Upper lobe of left lung (tissue), 6 donors: ENCODE measurements around the gene MMAB. TPM values are rescaled to one million over a fixed set of nuclear protein-coding genes. Genes with fewer than 3 reads are reported as not detected.

ENCODE experiments used
- ATAC-seq, 2 donors: fragments of 200-7000 bp; cut with Tn5 transposase; one replicate each; pipeline ENCODE4 v1.9.1; 2022; ENCODE audit warnings: mild to moderate bottlenecking in 2 of 2, moderate library complexity in 2 of 2; ENCODE audit not compliant: low FRiP score in 2 of 2
- DNase-seq, 2 donors: peaks; one replicate each; pipeline ENCODE4 v3.0.0-alpha.2; 2019 to 2020
- H3K27ac ChIP-seq, 4 donors: fragments of 200-600 bp; sonication (generic); one replicate each; pipeline ENCODE4 v1.5.1; 2016 to 2019
- H3K27me3 ChIP-seq, 4 donors: fragments of 200-600 bp; sonication (generic); one replicate each; pipeline ENCODE4 v1.5.1; 2017 to 2019
- H3K36me3 ChIP-seq, 4 donors: fragments of 200-600 bp; sonication (generic); one replicate each; pipeline ENCODE4 v1.5.1; 2016 to 2019
- H3K4me1 ChIP-seq, 4 donors: fragments of 200-600 bp; sonication (generic); one replicate each; pipeline ENCODE4 v1.5.1; 2018 to 2019
- H3K4me3 ChIP-seq, 4 donors: fragments of 200-600 bp; sonication (generic); one replicate each; pipeline ENCODE4 v1.5.1; 2017 to 2019; ENCODE audit warnings: mild to moderate bottlenecking in 2 of 4, moderate library complexity in 1 of 4
- H3K9me3 ChIP-seq, 4 donors: fragments of 200-600 bp; sonication (generic); one replicate each; pipeline ENCODE4 v1.5.1; 2018 to 2019
- CTCF ChIP-seq, 6 experiments: fragments of 450-650 bp in 4 of 6; fragments of 200-600 bp in 2 of 6; sonication (generic) in 2 of 6; IDR thresholded peaks; one replicate each; pipeline ENCODE4 v1.5.1; 2016 to 2019; ENCODE audit warnings: antibody characterized with exemption in 6 of 6
- EP300 ChIP-seq, 4 donors: sonication (generic); formaldehyde crosslinking; IDR thresholded peaks; one replicate each; pipeline ENCODE4 v1.5.1; 2017; ENCODE audit warnings: antibody characterized with exemption in 4 of 4, control low read depth in 2 of 4
- POLR2A ChIP-seq, 4 donors: fragments of 450-650 bp; IDR thresholded peaks; one replicate each; pipeline ENCODE4 v1.5.1; 2016 to 2017; ENCODE audit warnings: antibody characterized with exemption in 4 of 4, mild to moderate bottlenecking in 2 of 4
- POLR2AphosphoS5 ChIP-seq, 2 donors: sonication (generic); formaldehyde crosslinking; IDR thresholded peaks; one replicate each; pipeline ENCODE4 v1.5.1; 2017; ENCODE audit warnings: antibody characterized with exemption in 2 of 2
- WGBS, 2 donors: methylation state at CpG; one replicate each; pipeline ENCODE4 v1.1.5; 2017 to 2018; 5-methylcytosine and 5-hydroxymethylcytosine counted together
- total RNA-seq, 6 donors: library from RNA; depleted of rRNA in 4 of 6; stranded (reverse); fragments of >200 nt in 4 of 6; gene quantifications; one replicate each; pipeline versions ENCODE4 v1.1.0 to v1.2.1, GENCODE V29; 2016 to 2021
- donor health status: DM: no; HTN: no; CAD: no; lungs with moderate emphysema.
- donor health status: DM: no; HTN: yes; CAD: no; lungs with severe emphysema.

Gene MMAB
- total RNA-seq, 6 donors from 2014 or later: 14.9 to 68.8 (median 39.2) TPM

DNA sequence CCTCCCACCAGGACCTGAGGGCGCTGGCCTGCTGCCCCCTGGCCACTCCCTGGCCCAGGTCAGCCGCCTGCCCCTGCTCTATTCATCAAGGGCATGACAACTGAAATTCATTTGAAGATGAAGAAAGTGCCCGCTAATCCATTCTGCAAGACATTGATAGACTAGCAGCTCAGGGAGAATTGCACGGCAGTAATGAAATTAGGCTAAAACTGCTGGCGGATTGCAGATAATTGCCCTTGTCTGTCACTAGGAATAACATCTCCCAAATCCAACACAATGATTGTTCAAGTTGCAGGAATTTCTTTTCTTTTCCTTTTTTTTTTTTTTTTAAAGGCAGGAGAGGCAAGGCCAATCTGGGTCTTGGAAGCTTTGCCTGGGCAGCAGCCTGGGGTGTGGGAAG lies 44.8 kb upstream of the MMAB start:
- Histone ChIP-seq H3K9me3 (no peaks in the 10 kb centered on the region), H3K27me3 (no peaks in the 10 kb centered on the region), H3K36me3 (no peaks in the 10 kb centered on the region), H3K27ac (no peak overlapping the region), H3K4me1 (no peaks in the 10 kb centered on the region), H3K4me3 (no peak overlapping the region)
- 79 to 88% methylated on average over 5 of the region's 5 CpGs for WGBS, 2 donors
- no peak for DNase-seq
- no peak for ATAC-seq
- no peak for TF ChIP-seq POLR2AphosphoS5 (IDR thresholded peaks at IDR 0.05)
- no peak for TF ChIP-seq EP300 (IDR thresholded peaks at IDR 0.05)
- TF ChIP-seq POLR2A (IDR thresholded peaks at IDR 0.05): no peak
- no peak for TF ChIP-seq CTCF (IDR thresholded peaks at IDR 0.05)

- DNase-seq (peak in 1 of 2 donors; percentile 49), ATAC-seq (no peak)
- no peaks in the 10 kb centered on the region for H3K36me3 ChIP-seq
- H3K4me1 ChIP-seq: no peaks in the 10 kb centered on the region
- H3K9me3 ChIP-seq: no peaks in the 10 kb centered on the region
- no peaks in the 10 kb centered on the region for H3K27me3 ChIP-seq
- no peak for TF ChIP-seq POLR2A (IDR thresholded peaks at IDR 0.05)
- TF ChIP-seq POLR2AphosphoS5 (IDR thresholded peaks at IDR 0.05): no peak
- TF ChIP-seq CTCF (IDR thresholded peaks at IDR 0.05): no peak
- TF ChIP-seq EP300 (IDR thresholded peaks at IDR 0.05): no peak
- WGBS, 2 donors: 69 to 71% methylated on average over 10 of the region's 10 CpGs
- no peak overlapping the region for H3K4me3 ChIP-seq
- no peak overlapping the region for H3K27ac ChIP-seq
These were observed 44.2 kb upstream of the MMAB start for GRCh38 chr12:109617491-109617890.

- no peak for ATAC-seq
- Histone ChIP-seq H3K4me1 (no peaks in the 10 kb centered on the region), H3K9me3 (no peaks in the 10 kb centered on the region), H3K27ac (no peak overlapping the region), H3K36me3 (no peaks in the 10 kb centered on the region), H3K4me3 (no peak overlapping the region), H3K27me3 (no peaks in the 10 kb centered on the region)
- no peak for DNase-seq
- WGBS, 2 donors: 57 to 72% methylated on average over 14 of the region's 14 CpGs
- no peak for TF ChIP-seq CTCF (IDR thresholded peaks at IDR 0.05)
- no peak for TF ChIP-seq POLR2AphosphoS5 (IDR thresholded peaks at IDR 0.05)
- TF ChIP-seq POLR2A (IDR thresholded peaks at IDR 0.05): no peak
- no peak for TF ChIP-seq EP300 (IDR thresholded peaks at IDR 0.05)
These were observed 42.4 kb upstream of the MMAB start for GRCh38 chr12:109615556-109616229.

DNA sequence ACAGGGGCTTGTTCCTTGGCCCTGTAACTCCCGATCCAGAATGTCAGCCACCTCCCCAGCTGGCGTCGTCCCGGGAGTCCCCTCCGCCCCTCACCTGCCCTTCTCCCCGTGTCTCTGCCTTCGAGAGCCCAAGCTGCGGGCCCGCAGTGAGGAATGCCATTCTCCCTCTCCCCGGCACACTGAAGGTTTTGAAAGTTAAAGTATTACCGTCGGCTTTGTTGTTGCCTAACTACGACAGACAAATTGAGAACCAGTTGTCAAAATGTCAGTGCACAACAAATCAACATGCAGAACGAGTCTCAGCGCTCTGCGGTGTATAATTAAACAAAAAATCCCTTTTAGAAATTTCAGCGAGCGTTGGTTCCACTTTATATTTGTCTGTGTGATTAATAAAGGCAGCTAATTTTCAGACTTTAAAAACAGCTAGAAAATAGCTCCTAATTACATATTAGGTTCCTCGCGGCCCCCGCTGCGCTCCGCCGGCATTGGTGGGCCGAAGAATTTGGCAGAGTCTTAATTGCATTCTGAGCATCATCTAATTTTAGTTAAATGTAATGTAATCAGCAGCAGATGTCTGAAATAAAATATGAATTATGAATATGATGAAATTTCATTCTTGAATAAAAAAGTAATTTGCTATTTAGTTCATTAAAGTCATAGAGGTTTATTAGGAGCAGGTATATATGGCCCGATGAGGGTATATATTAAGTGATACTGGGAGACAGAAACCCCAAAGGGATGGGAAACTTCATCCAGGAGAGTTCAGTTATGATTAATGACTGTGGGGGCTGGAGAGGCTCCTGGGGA lies 40.5 kb upstream of the MMAB start:
- no peak for DNase-seq
- Histone ChIP-seq H3K9me3 (no peaks in the 10 kb centered on the region), H3K27ac (no peak overlapping the region), H3K4me3 (no peak overlapping the region), H3K36me3 (no peaks in the 10 kb centered on the region), H3K4me1 (no peaks in the 10 kb centered on the region), H3K27me3 (no peaks in the 10 kb centered on the region)
- ATAC-seq: no peak
- TF ChIP-seq POLR2AphosphoS5 (IDR thresholded peaks at IDR 0.05) (no peak), EP300 (IDR thresholded peaks at IDR 0.05) (no peak), CTCF (IDR thresholded peaks at IDR 0.05) (no peak)
- 50 to 60% methylated on average over 25 to 26 of the region's 26 CpGs for WGBS, 2 donors
